Common myeloid progenitor, CD34-positive (primary cell): ENCODE data around the gene KCNJ1.

Source experiments
- CTCF ChIA-PET: fragments of 350-600 bp; sonication (Branson Sonifier 250); formaldehyde crosslinking; loops from one replicate; lab custom pipeline; 2021; ENCODE audit warnings: antibody characterized with exemption; lab: Charles Lee
- POLR2A ChIA-PET: fragments of 350-600 bp; sonication (Branson Sonifier 250); formaldehyde crosslinking; loops from one replicate; lab custom pipeline; 2021; ENCODE audit warnings: antibody characterized with exemption; lab: Charles Lee
- DNase-seq, 3 donors: peaks; one replicate each; pipeline versions ENCODE4 v3.0.0 to v3.0.0-alpha.2; 2013
- H3K27ac ChIP-seq, 2 experiments: 1 replicate in 1 of 2; 2 replicates in 1 of 2; pipeline ENCODE4 v1.7.0; 2013; ENCODE audit warnings: inconsistent platforms in 2 of 2, low read length in 2 of 2, mild to moderate bottlenecking in 2 of 2, low read depth in 1 of 2, moderate library complexity in 1 of 2; ENCODE audit not compliant: severe bottlenecking in 2 of 2, insufficient read depth in 1 of 2, poor library complexity in 1 of 2
- H3K27me3 ChIP-seq, 5 experiments: replicated peaks in 2 of 5; 1 replicate in 3 of 5; 2 replicates in 2 of 5; pipeline versions ENCODE4 v1.6.1 to v1.7.0; 2013; ENCODE audit warnings: low read length in 4 of 5, mild to moderate bottlenecking in 2 of 5, moderate library complexity in 2 of 5, inconsistent platforms in 1 of 5; ENCODE audit not compliant: insufficient read depth in 5 of 5, control insufficient read depth in 4 of 5
- H3K36me3 ChIP-seq, 4 experiments: 1 replicate in 2 of 4; 2 replicates in 2 of 4; pipeline versions ENCODE4 v1.6.1 to v1.7.0; 2013; ENCODE audit warnings: low read length in 3 of 4, control low read depth in 1 of 4, mild to moderate bottlenecking in 1 of 4; ENCODE audit not compliant: control insufficient read depth in 4 of 4, insufficient read depth in 4 of 4
- H3K4me1 ChIP-seq, 4 experiments: 1 replicate in 3 of 4; 2 replicates in 1 of 4; pipeline versions ENCODE4 v1.6.1 to v1.7.1; 2013; ENCODE audit warnings: low read length in 3 of 4, mild to moderate bottlenecking in 3 of 4, control low read depth in 1 of 4, inconsistent platforms in 1 of 4, moderate library complexity in 1 of 4; ENCODE audit not compliant: control insufficient read depth in 4 of 4, insufficient read depth in 4 of 4; ENCODE audit errors: control extremely low read depth in 1 of 4
- H3K4me3 ChIP-seq, 7 experiments: 1 replicate in 4 of 7; 2 replicates in 3 of 7; pipeline versions ENCODE4 v1.5.1 to v1.7.0; 2013; ENCODE audit warnings: mild to moderate bottlenecking in 7 of 7, low read length in 6 of 7, moderate library complexity in 6 of 7, inconsistent platforms in 2 of 7, low read depth in 2 of 7, control low read depth in 1 of 7; ENCODE audit not compliant: insufficient read depth in 4 of 7, control insufficient read depth in 1 of 7; ENCODE audit errors: extremely low read depth in 1 of 7
- H3K9me3 ChIP-seq, 5 experiments: 1 replicate in 4 of 5; 2 replicates in 1 of 5; pipeline versions ENCODE4 v1.6.1 to v1.7.1; 2013; ENCODE audit warnings: low read length in 4 of 5, mild to moderate bottlenecking in 2 of 5, inconsistent platforms in 1 of 5, low read depth in 1 of 5, moderate library complexity in 1 of 5; ENCODE audit not compliant: control insufficient read depth in 4 of 5, insufficient read depth in 2 of 5; ENCODE audit errors: control extremely low read depth in 1 of 5
- WGBS: methylation state at CpG from one replicate; pipeline ENCODE4 v1.1.5; 2013; ENCODE audit not compliant: insufficient coverage; 5-methylcytosine and 5-hydroxymethylcytosine counted together

The KCNJ1 gene

GRCh38 chr11:128876133-128876650 lies 9.1 kb upstream of the KCNJ1 start:
- no peaks in the 10 kb centered on the region for H3K36me3 ChIP-seq
- H3K27me3 ChIP-seq = peaks cover 0 to 11% (median 0%) of the 10 kb centered on the region in 5 experiments
- no peak overlapping the region for H3K4me3 ChIP-seq
- H3K27ac ChIP-seq = no peak overlapping the region
- H3K4me1 ChIP-seq = no peaks in the 10 kb centered on the region
- POLR2A ChIA-PET = no interaction called here
- DNase-seq = no peak
- 96% methylated on average over 22 of the region's 22 CpGs for WGBS
- CTCF ChIA-PET = interaction anchor here (2.1 to 6.6 kb wide), 3 partner anchors 73 to 81 kb away, joined by 8 to 61 read pairs (median 19); no protein-coding TSS in a partner anchor
- H3K9me3 ChIP-seq = no peaks in the 10 kb centered on the region

DNA sequence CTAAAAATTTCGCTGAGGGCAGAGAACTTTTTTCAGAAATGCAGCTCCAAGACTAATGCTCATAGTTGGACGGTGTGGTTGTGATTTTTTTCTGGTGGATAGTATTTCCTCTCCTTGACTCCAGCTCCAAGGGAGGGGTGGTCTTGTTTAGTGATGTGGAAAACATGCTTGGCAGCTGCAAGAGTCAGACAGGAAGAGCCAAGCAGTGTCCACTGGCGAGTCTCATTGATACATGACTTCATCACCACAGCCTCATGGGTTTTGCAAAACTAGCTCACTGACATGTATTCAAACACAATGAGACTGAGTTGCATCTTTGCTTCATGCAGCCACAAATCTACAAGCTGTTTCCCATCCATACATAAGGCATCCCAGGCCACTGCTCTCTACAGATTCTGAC lies 7.3 kb upstream of the KCNJ1 start:
- Histone ChIP-seq H3K36me3 (no peaks in the 10 kb centered on the region), H3K4me3 (no peak overlapping the region), H3K9me3 (no peaks in the 10 kb centered on the region), H3K27me3 (peaks cover 0 to 12% (median 0%) of the 10 kb centered on the region in 5 experiments), H3K27ac (no peak overlapping the region), H3K4me1 (no peaks in the 10 kb centered on the region)
- ChIA-PET POLR2A (no interaction called here), CTCF (interaction anchor here (0.8 to 2.8 kb wide), 6 partner anchors 12 to 83 kb away, joined by 3 to 19 read pairs (median 8); no protein-coding TSS in a partner anchor)
- DNase-seq = no peak
- WGBS = 89% methylated on average over 1 of the region's 3 CpGs

DNA sequence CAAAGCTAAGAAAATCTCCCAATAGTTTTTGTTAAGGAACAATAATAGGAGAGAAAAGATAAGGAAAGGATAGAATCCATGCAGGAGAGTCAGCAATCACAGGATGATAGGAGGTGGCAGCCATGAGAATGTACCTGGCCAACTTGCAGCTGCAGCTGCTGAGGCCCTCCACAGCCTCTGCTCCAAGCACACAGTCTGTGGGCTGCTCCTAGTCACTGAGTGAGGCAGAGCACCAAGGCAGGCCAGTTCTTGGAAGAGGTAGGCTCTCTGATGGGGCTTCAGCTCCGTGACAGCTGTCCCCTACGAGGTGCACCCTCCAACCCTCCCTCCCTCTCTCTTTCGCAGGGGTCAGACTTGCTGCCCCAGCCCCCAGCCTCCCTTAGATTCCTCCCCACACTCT lies 5.5 kb upstream of the KCNJ1 start:
- 97% methylated on average over 3 of the region's 3 CpGs for WGBS
- H3K27me3 ChIP-seq = peaks cover 0 to 10% (median 0%) of the 10 kb centered on the region in 5 experiments
- no peaks in the 10 kb centered on the region for H3K36me3 ChIP-seq
- no peak overlapping the region for H3K27ac ChIP-seq
- ChIA-PET CTCF (interaction anchor here (1.0 to 2.5 kb wide), 3 partner anchors 12 to 84 kb away, joined by 4 to 6 read pairs (median 4); no protein-coding TSS in a partner anchor), POLR2A (no interaction called here)
- DNase-seq = no peak
- H3K4me1 ChIP-seq = no peaks in the 10 kb centered on the region
- H3K4me3 ChIP-seq = no peak overlapping the region
- H3K9me3 ChIP-seq = no peaks in the 10 kb centered on the region

- WGBS = 83% methylated on average over 2 of the region's 6 CpGs
- peaks cover 0 to 10% (median 0%) of the 10 kb centered on the region in 5 experiments for H3K27me3 ChIP-seq
- DNase-seq = no peak
- H3K9me3 ChIP-seq = no peaks in the 10 kb centered on the region
- H3K4me3 ChIP-seq = no peak overlapping the region
- POLR2A ChIA-PET = no interaction called here
- CTCF ChIA-PET = interaction anchor here (1.0 to 2.5 kb wide), 3 partner anchors 13 to 84 kb away, joined by 4 to 6 read pairs (median 4); no protein-coding TSS in a partner anchor
- no peaks in the 10 kb centered on the region for H3K36me3 ChIP-seq
- no peak overlapping the region for H3K27ac ChIP-seq
- H3K4me1 ChIP-seq = no peaks in the 10 kb centered on the region
These were observed 5.0 kb upstream of the KCNJ1 start for GRCh38 chr11:128872094-128872493.

GRCh38 chr11:128871168-128871610 lies 4.1 kb upstream of the KCNJ1 start:
- Histone ChIP-seq H3K9me3 (no peaks in the 10 kb centered on the region), H3K36me3 (no peaks in the 10 kb centered on the region), H3K27me3 (peaks cover 0 to 7% (median 0%) of the 10 kb centered on the region in 5 experiments), H3K4me1 (no peaks in the 10 kb centered on the region), H3K27ac (no peak overlapping the region), H3K4me3 (no peak overlapping the region)
- 95% methylated on average over 4 of the region's 6 CpGs for WGBS
- no peak for DNase-seq
- CTCF ChIA-PET = interaction anchor here (2.5 kb wide), 1 partner anchor 85 kb away, joined by 6 read pairs; no protein-coding TSS in a partner anchor
- POLR2A ChIA-PET = no interaction called here

GRCh38 chr11:128868841-128869671 lies 2.0 kb upstream of the KCNJ1 start:
- peaks cover 0 to 9% (median 0%) of the 10 kb centered on the region in 5 experiments for H3K27me3 ChIP-seq
- H3K9me3 ChIP-seq = no peaks in the 10 kb centered on the region
- POLR2A ChIA-PET = interaction anchor here (0.7 kb wide), 1 partner anchor 24 kb away, joined by 3 read pairs; no protein-coding TSS in a partner anchor
- H3K36me3 ChIP-seq = no peaks in the 10 kb centered on the region
- H3K27ac ChIP-seq = no peak overlapping the region
- no peaks in the 10 kb centered on the region for H3K4me1 ChIP-seq
- CTCF ChIA-PET = interaction anchor here (0.6 to 1.8 kb wide), 3 partner anchors 17 to 629 kb away, joined by 3 to 7 read pairs (median 4); no protein-coding TSS in a partner anchor
- peak in 2 of 3 donors; percentile 70 to 77 for DNase-seq
- WGBS = 98% methylated on average over 7 of the region's 10 CpGs
- no peak overlapping the region for H3K4me3 ChIP-seq
